Skin of body (tissue), 2 donors: ENCODE data around the gene PAX2. TPM values are rescaled to one million over a fixed set of nuclear protein-coding genes. Genes with fewer than 3 reads are reported as not detected.

ENCODE experiments used
- DNase-seq: peaks from one replicate; lab custom pipeline; 2025; lab: John Stamatoyannopoulos, UW
- total RNA-seq: library from RNA; depleted of rRNA; stranded (reverse); fragments of >200 nt; gene quantifications from one replicate; pipeline ENCODE4 v1.2.3, GENCODE V29; 2014

The PAX2 gene
- total RNA-seq, 1 donor from 2014 or later, result not detected

GRCh38 chr10:100811752-100812750 is 66.7 kb downstream of the PAX2 start:
- DNase-seq, result no peak

DNA sequence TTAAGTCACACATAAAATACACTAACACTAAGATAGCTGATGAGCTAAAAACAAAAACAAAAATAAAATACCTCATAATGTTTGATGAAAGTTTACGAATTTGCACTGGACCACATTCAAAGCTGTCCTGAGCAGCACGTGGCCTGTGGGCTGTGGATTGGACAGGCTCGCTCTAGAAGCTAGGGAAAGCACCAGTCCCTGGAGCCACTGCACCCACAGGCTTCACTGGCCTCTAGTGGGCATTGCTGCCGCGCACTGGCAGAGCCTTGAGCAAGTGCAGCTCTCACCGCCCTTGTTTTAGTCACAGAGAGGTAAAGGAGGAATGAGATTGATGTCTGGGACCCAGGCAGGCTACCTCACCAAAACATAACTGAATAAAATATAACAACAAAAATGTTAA is 67.6 kb downstream of the PAX2 start:
- DNase-seq, result no peak

DNA sequence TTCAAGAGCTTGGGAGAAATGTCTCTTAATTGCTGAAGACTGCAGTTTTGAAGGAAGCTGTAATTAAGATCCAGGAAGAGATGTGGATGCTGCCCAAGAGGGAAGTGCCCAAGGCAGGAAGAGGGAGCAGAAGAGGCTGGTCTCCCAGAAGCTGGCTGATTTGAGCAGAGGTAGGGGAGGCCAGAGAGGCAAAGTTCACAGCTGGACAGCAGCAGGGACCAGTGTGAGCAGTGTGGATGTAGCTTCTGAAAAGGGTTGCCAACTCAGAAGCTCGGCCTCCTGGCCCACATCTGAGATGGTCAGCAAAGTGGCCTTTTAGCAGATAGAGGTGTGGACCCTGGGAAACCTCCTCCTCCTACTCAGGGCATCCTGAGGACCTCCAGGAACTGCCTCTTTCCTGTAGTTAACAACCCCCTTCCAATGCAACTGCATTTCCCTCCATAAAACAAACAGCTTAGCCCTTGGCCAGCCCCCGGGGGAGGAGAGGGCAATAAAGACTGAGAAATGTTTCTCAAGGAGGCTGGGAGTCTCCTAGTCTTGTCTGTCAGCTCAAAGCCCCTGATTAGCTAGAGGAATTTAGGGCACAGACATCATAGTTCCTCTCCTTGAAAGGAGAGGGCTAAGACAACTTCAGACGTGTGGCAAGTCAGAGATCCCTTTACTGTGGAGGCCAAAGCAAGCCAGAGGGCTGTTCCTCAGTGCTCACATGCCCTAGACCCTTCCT is 69.5 kb downstream of the PAX2 start:
- no peak for DNase-seq

- no peak for DNase-seq
Observed at GRCh38 chr10:100816671-100817070, 71.3 kb downstream of the PAX2 start.

GRCh38 chr10:100817268-100817839 is 72.0 kb downstream of the PAX2 start:
- no peak for DNase-seq

GRCh38 chr10:100819424-100819823 is 74.0 kb downstream of the PAX2 start:
- no peak for DNase-seq

DNA sequence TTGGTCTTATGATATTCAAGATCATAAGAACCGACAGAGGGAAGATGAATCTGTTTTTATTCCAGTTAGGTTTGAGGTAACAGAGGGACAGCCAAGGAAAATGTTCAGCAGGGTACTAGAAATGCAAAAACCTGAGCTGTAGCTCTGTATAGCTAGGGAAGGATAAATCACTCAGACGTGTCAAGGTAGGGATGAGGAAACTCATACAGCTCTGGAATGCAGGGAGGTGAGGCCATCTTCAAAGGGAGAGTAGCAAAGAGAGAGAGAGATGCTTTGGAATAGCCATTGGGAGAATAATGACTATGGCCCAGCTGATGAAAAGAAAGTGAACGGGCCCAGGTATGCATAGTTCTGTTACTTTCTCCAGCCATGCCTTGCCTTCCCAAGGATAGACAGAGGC is 77.8 kb downstream of the PAX2 start:
- DNase-seq, result no peak

- no peak for DNase-seq
Observed at GRCh38 chr10:100824886-100825285, 79.5 kb downstream of the PAX2 start.

- DNase-seq, result no peak
Observed at GRCh38 chr10:100825325-100825875, 80.0 kb downstream of the PAX2 start.

- DNase-seq, result no peak
Observed at GRCh38 chr10:100826031-100826651, 80.8 kb downstream of the PAX2 start.

GRCh38 chr10:100826661-100826982 is 81.2 kb downstream of the PAX2 start:
- DNase-seq, result no peak

DNA sequence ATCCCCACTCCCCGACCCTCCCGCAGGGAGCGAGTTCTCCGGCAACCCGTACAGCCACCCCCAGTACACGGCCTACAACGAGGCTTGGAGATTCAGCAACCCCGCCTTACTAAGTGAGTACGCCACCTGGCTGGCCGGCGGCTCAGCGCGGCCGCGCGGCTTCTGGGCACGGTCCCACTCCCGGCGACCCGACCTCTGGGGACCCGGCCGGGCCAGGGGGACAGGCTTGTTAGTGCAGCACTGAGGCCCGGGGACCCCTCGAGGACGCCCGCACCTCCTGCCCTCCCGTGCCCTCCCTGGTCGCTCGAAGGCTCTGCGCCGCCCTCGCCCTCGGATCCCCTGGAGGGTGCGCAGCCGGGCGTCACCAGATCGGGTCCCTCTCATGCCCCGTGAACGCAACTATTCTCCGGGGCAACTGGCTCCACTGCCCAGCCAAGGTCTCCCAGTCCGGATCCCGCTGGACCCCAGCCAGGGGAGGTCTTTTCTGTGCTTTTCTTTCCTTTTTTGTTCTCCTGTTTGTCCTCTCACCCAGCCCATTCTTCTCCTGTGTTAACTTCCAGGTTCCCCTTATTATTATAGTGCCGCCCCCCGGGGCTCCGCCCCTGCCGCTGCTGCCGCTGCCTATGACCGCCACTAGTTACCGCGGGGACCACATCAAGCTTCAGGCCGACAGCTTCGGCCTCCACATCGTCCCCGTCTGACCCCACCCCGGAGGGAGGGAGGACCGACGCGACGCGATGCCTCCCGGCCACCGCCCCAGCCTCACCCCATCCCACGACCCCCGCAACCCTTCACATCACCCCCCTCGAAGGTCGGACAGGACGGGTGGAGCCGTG is 81.8 kb downstream of the PAX2 start:
- DNase-seq, result no peak

GRCh38 chr10:100827819-100828737 is 82.7 kb downstream of the PAX2 start:
- no peak for DNase-seq

DNA sequence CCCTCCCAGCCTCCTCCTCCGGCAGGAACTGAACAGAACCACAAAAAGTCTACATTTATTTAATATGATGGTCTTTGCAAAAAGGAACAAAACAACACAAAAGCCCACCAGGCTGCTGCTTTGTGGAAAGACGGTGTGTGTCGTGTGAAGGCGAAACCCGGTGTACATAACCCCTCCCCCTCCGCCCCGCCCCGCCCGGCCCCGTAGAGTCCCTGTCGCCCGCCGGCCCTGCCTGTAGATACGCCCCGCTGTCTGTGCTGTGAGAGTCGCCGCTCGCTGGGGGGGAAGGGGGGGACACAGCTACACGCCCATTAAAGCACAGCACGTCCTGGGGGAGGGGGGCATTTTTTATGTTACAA is 83.3 kb downstream of the PAX2 start:
- DNase-seq, result no peak

DNA sequence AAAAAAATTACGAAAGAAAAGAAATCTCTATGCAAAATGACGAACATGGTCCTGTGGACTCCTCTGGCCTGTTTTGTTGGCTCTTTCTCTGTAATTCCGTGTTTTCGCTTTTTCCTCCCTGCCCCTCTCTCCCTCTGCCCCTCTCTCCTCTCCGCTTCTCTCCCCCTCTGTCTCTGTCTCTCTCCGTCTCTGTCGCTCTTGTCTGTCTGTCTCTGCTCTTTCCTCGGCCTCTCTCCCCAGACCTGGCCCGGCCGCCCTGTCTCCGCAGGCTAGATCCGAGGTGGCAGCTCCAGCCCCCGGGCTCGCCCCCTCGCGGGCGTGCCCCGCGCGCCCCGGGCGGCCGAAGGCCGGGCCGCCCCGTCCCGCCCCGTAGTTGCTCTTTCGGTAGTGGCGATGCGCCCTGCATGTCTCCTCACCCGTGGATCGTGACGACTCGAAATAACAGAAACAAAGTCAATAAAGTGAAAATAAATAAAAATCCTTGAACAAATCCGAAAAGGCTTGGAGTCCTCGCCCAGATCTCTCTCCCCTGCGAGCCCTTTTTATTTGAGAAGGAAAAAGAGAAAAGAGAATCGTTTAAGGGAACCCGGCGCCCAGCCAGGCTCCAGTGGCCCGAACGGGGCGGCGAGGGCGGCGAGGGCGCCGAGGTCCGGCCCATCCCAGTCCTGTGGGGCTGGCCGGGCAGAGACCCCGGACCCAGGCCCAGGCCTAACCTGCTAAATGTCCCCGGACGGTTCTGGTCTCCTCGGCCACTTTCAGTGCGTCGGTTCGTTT is 83.9 kb downstream of the PAX2 start:
- no peak for DNase-seq

- no peak for DNase-seq
Observed at GRCh38 chr10:100829933-100830727, 84.7 kb downstream of the PAX2 start.

DNA sequence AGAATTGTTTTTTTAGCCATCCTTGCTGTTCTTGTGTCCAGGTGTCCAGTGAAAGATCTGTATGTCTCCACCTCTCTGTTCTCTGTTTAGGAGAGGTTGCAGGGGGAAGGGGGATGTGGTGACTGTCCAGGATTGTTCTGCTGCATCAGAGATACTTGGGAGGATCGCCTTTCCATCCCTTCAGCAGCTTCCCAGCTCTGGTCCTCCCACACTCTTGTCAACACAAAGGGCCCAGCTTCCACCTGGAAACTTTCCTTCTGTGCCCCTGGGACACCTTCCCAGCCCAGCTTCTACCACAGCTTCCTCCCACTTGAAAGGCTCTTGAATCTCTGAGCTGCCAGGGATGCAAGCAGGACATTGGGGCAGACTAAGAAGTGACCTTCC is 85.3 kb downstream of the PAX2 start:
- DNase-seq, result no peak

- no peak for DNase-seq
Observed at GRCh38 chr10:100831742-100832141, 86.4 kb downstream of the PAX2 start.
